ENCODE measurements around the gene CCDC33. TPM values are rescaled to one million over a fixed set of nuclear protein-coding genes. Genes with fewer than 3 reads are reported as not detected.

Gene CCDC33
- polyA plus RNA-seq, 1 of the 3 experiments (the other 2 are of a cell fraction): 4.0 TPM

GRCh38 chr15:74208901-74209559 lies 27.1 kb upstream of the CCDC33 start:
- H3K9me2 ChIP-seq: no peaks in the 10 kb centered on the region
- H2AFZ ChIP-seq (ENCODE audit: low read depth): no peak overlapping the region
- CTCF ChIA-PET: interaction anchor here (0.7 to 1.4 kb wide), 5 partner anchors 10 to 99 kb away, joined by 3 to 6 read pairs (median 4); no protein-coding TSS in a partner anchor
- H3K4me2 ChIP-seq: peak overlapping the region; percentile 17
- POLR2A ChIA-PET: interaction anchor here (1.2 kb wide), 1 partner anchor 13 kb away, joined by 6 read pairs; no protein-coding TSS in a partner anchor
- no peak for DNase-seq
- peaks cover 25% of the 10 kb centered on the region for H3F3A ChIP-seq (replicated peaks; ENCODE audit: insufficient read depth)
- no peaks in the 10 kb centered on the region for H4K20me1 ChIP-seq (ENCODE audit: insufficient read depth)
- no peaks in the 10 kb centered on the region for H3K36me3 ChIP-seq (replicated peaks in 1 of 2; ENCODE audit: control insufficient read depth in 1 of 2, insufficient read depth in 2 of 2, low read length in 1 of 2)
- no peak overlapping the region for H3K4me3 ChIP-seq (ENCODE audit: low read depth in 2 of 2, low read length in 1 of 2)
- 50% methylated on average over 8 of the region's 11 CpGs for WGBS (ENCODE audit: low lambda C conversion rate)
- no peaks in the 10 kb centered on the region for H3K9me3 ChIP-seq
- no peaks in the 10 kb centered on the region for H3K27me3 ChIP-seq (ENCODE audit: insufficient read depth)
- peak overlapping the region; percentile 55; the same call in 1 of the 2 replicates for H3K9ac ChIP-seq
- TF ChIP-seq EP300 (IDR thresholded peaks at IDR 0.05; ENCODE audit: borderline replicate concordance in 1 of 2, low read depth in 1 of 2, low read length in 1 of 2) (peak in 1 of 2 experiments; percentile 51; a peak in 1 of 4 replicates), FOXJ3 (CRISPR knock-in tag; IDR thresholded peaks at IDR 0.05) (no peak), IRF3 (IDR thresholded peaks at IDR 0.05; ENCODE audit: low read depth, low read length) (no peak), PBX3 (IDR thresholded peaks at IDR 0.05) (peak; percentile 73), TCF12 (IDR thresholded peaks at IDR 0.05) (peak; percentile 67), MAX (IDR thresholded peaks at IDR 0.05; ENCODE audit: low read depth) (0 out of 2 replicates have a peak, but pooled peaks have one; percentile 5), TEAD4 (IDR thresholded peaks at IDR 0.05; ENCODE audit: borderline replicate concordance, insufficient read depth) (peak; percentile 49; the same call in 1 of the 2 replicates), USF2 (IDR thresholded peaks at IDR 0.05; ENCODE audit: borderline replicate concordance, low read depth, low read length) (no peak), NRF1 (IDR thresholded peaks at IDR 0.05; ENCODE audit: low read depth, low read length) (no peak), NFIC (IDR thresholded peaks at IDR 0.05; ENCODE audit: borderline replicate concordance) (peak; percentile 5; the same call in 1 of the 2 replicates), RXRA (IDR thresholded peaks at IDR 0.05; ENCODE audit: borderline replicate concordance, low read depth) (peak; percentile 40)
- H3K27ac ChIP-seq (ENCODE audit: low read depth in 2 of 2, low read length in 1 of 2): peak overlapping the region; percentile 61 to 82
- no peaks in the 10 kb centered on the region for H3K79me2 ChIP-seq (ENCODE audit: insufficient read depth)
- peaks cover 29 to 59% of the 10 kb centered on the region in 2 experiments for H3K4me1 ChIP-seq (ENCODE audit: control insufficient read depth in 1 of 2, insufficient read depth in 2 of 2, low read depth in 1 of 2, low read length in 1 of 2)

GRCh38 chr15:74209560-74209958 lies 26.6 kb upstream of the CCDC33 start:
- POLR2A ChIA-PET: interaction anchor here (1.2 kb wide), 1 partner anchor 12 kb away, joined by 6 read pairs; no protein-coding TSS in a partner anchor
- H3K4me3 ChIP-seq (ENCODE audit: low read depth in 2 of 2, low read length in 1 of 2): no peak overlapping the region
- 69% methylated on average over 5 of the region's 5 CpGs for WGBS (ENCODE audit: low lambda C conversion rate)
- peak overlapping the region; percentile 17 for H3K4me2 ChIP-seq
- peak overlapping the region; percentile 55 for H3K9ac ChIP-seq
- H3F3A ChIP-seq (replicated peaks; ENCODE audit: insufficient read depth): peaks cover 20% of the 10 kb centered on the region
- no peaks in the 10 kb centered on the region for H4K20me1 ChIP-seq (ENCODE audit: insufficient read depth)
- H2AFZ ChIP-seq (ENCODE audit: low read depth): no peak overlapping the region
- CTCF ChIA-PET: interaction anchor here (0.7 to 1.3 kb wide), 3 partner anchors 13 to 166 kb away, joined by 3 to 6 read pairs (median 5); no protein-coding TSS in a partner anchor
- H3K36me3 ChIP-seq (replicated peaks in 1 of 2; ENCODE audit: control insufficient read depth in 1 of 2, insufficient read depth in 2 of 2, low read length in 1 of 2): no peaks in the 10 kb centered on the region
- H3K27ac ChIP-seq (ENCODE audit: low read depth in 2 of 2, low read length in 1 of 2): peak overlapping the region; percentile 61 to 82
- H3K79me2 ChIP-seq (ENCODE audit: insufficient read depth): no peaks in the 10 kb centered on the region
- no peaks in the 10 kb centered on the region for H3K9me2 ChIP-seq
- H3K27me3 ChIP-seq (ENCODE audit: insufficient read depth): no peaks in the 10 kb centered on the region
- H3K9me3 ChIP-seq: no peaks in the 10 kb centered on the region
- no peak for DNase-seq
- H3K4me1 ChIP-seq (ENCODE audit: control insufficient read depth in 1 of 2, insufficient read depth in 2 of 2, low read depth in 1 of 2, low read length in 1 of 2): peaks cover 25 to 54% of the 10 kb centered on the region in 2 experiments
- TF ChIP-seq MEF2A (IDR thresholded peaks at IDR 0.05; ENCODE audit: borderline replicate concordance, low read depth) (no peak), FOXJ3 (CRISPR knock-in tag; IDR thresholded peaks at IDR 0.05) (no peak), MXI1 (IDR thresholded peaks at IDR 0.05; ENCODE audit: low read depth, low read length) (no peak), TEAD4 (IDR thresholded peaks at IDR 0.05; ENCODE audit: borderline replicate concordance, insufficient read depth) (no peak), IRF3 (IDR thresholded peaks at IDR 0.05; ENCODE audit: low read depth, low read length) (no peak), TCF12 (IDR thresholded peaks at IDR 0.05) (no peak), SMC3 (IDR thresholded peaks at IDR 0.05; ENCODE audit: low read depth, low read length) (no peak), USF2 (IDR thresholded peaks at IDR 0.05; ENCODE audit: borderline replicate concordance, low read depth, low read length) (no peak), CTCF (IDR thresholded peaks at IDR 0.05) (no peak), EP300 (IDR thresholded peaks at IDR 0.05; ENCODE audit: borderline replicate concordance in 1 of 2, low read depth in 1 of 2, low read length in 1 of 2) (no peak)
